Calu3 (cell line): ENCODE results near the gene ITPK1. TPM values are rescaled to one million over a fixed set of nuclear protein-coding genes. Genes with fewer than 3 reads are reported as not detected.

Experiments
- BruUV-seq: library from RNA; stranded (reverse); fragments of 400-500 nt; replicated peaks from 2 replicates; lab custom pipeline; 2021; lab: Mats Ljungman, UMichigan
- CTCF ChIA-PET: fragments of 300-600 bp; sonication (Branson Sonifier 250); formaldehyde crosslinking; loops from one replicate; lab custom pipeline; 2022; ENCODE audit warnings: antibody characterized with exemption; lab: Charles Lee
- DNase-seq: peaks from one replicate; pipeline ENCODE4 v3.0.0; 2022
- H3K27ac Mint-ChIP-seq: one replicate; pipeline ENCODE4 v1.8.0; 2022; ENCODE audit warnings: mixed read lengths; ENCODE audit not compliant: unreplicated experiment
- H3K27me3 Mint-ChIP-seq: one replicate; pipeline ENCODE4 v1.8.0; 2022; ENCODE audit warnings: mixed read lengths; ENCODE audit not compliant: unreplicated experiment
- H3K36me3 Mint-ChIP-seq: one replicate; pipeline ENCODE4 v1.8.0; 2022; ENCODE audit warnings: mild to moderate bottlenecking, moderate library complexity, mixed read lengths; ENCODE audit not compliant: insufficient read depth, unreplicated experiment
- H3K4me1 Mint-ChIP-seq: one replicate; pipeline ENCODE4 v1.8.0; 2022; ENCODE audit warnings: mild to moderate bottlenecking, low read depth, mixed read lengths; ENCODE audit not compliant: unreplicated experiment
- H3K4me3 Mint-ChIP-seq: one replicate; pipeline ENCODE4 v1.8.0; 2022; ENCODE audit warnings: mild to moderate bottlenecking, low read depth, moderate library complexity, mixed read lengths; ENCODE audit not compliant: unreplicated experiment
- H3K9me3 Mint-ChIP-seq: one replicate; pipeline ENCODE4 v1.8.0; 2022; ENCODE audit warnings: low read depth, mixed read lengths; ENCODE audit not compliant: unreplicated experiment
- intact Hi-C: fragments of 100-400 bp; cut with micrococcal nuclease; formaldehyde crosslinking; loops from one replicate; pipeline ENCODE4 v1.10.0; 2022; ENCODE audit not compliant: unreplicated experiment
- total RNA-seq: library from RNA; stranded (reverse); gene quantifications from 2 replicates; pipeline ENCODE4 v1.2.3, GENCODE V29; 2022
- TF ChIP-seq, protein P1 (sequence below): fragments of 200-600 bp; IDR thresholded peaks from one replicate; pipeline ENCODE4 v1.8.0; 2022; ENCODE audit warnings: antibody characterized with exemption; ENCODE audit not compliant: unreplicated experiment

Gene ITPK1
- total RNA-seq, 1 experiment from 2014 or later = 94.3 TPM

DNA sequence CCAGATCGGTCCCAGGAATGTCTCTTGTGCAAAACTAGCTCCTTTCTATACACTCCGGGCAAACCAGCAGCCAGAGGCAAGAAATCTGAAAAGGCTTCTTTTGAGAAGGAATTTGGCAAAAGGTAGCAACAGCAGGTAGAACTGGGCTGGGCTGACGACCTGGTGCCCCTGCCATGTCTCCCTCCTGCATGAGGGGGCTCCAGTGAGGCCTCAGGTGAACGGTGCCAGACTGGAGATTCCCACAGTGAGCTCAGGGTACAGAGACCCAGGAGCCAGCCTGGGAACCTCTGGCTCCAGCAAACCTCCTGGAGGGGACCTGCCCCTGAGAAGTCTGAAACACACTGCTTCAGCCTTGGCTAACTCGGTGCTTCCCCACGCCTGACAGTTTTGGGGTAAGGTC lies 10.8 kb downstream of the ITPK1 start:
- intact Hi-C loops = no loop called here
- BruUV-seq = no TSS peak
- Mint-ChIP-seq H3K4me1 (peaks cover 15% of the 10 kb centered on the region), H3K27me3 (no peaks in the 10 kb centered on the region), H3K27ac (no peak overlapping the region), H3K4me3 (no peak overlapping the region), H3K9me3 (no peaks in the 10 kb centered on the region), H3K36me3 (no peaks in the 10 kb centered on the region)
- TF ChIP-seq, protein P1, sequence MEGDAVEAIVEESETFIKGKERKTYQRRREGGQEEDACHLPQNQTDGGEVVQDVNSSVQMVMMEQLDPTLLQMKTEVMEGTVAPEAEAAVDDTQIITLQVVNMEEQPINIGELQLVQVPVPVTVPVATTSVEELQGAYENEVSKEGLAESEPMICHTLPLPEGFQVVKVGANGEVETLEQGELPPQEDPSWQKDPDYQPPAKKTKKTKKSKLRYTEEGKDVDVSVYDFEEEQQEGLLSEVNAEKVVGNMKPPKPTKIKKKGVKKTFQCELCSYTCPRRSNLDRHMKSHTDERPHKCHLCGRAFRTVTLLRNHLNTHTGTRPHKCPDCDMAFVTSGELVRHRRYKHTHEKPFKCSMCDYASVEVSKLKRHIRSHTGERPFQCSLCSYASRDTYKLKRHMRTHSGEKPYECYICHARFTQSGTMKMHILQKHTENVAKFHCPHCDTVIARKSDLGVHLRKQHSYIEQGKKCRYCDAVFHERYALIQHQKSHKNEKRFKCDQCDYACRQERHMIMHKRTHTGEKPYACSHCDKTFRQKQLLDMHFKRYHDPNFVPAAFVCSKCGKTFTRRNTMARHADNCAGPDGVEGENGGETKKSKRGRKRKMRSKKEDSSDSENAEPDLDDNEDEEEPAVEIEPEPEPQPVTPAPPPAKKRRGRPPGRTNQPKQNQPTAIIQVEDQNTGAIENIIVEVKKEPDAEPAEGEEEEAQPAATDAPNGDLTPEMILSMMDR = no peak
- DNase-seq = no peak
- CTCF ChIA-PET = interaction anchor here (0.6 to 0.9 kb wide), 6 partner anchors 9 to 384 kb away, joined by 3 to 6 read pairs (median 4); no protein-coding TSS in a partner anchor

DNA sequence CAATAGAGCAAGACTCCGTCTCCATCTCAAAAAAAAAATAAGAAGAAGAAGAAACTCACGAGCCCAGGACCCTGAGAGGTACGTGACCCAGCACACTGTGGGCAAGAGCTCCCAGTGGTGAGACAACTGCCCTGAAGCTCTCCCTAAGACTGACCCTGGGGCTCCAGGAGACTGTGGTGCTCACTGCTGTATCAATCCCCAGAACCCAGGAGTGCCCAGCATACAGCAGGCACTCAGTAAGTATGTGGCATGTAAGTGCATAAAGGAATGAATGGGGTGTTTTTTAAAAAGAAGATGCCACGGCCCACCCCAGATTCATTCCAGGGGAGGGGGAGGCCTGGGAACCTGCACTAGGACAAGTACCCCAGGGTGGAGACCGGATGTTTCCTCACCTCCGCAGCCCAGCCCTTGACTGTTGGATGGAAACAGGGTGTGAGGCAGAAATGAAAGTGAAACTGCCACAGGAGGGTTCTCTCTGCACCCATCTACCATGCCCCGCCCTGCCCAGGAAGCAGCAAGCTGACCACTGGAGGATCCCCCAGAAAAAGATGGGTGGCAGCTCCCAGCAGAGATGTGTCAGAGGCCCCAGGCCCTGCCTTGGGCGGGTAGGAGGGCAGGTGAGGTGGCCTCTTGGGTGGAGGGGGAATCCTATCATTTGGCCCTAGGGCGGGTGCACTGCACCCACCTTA lies 12.2 kb downstream of the ITPK1 start:
- Mint-ChIP-seq H3K27ac (no peak overlapping the region), H3K4me1 (peaks cover 15% of the 10 kb centered on the region), H3K27me3 (no peaks in the 10 kb centered on the region), H3K4me3 (no peak overlapping the region), H3K36me3 (no peaks in the 10 kb centered on the region), H3K9me3 (no peaks in the 10 kb centered on the region)
- no TSS peak for BruUV-seq
- intact Hi-C loops = no loop called here
- peak; percentile 16 for DNase-seq
- CTCF ChIA-PET = interaction anchor here (0.5 to 0.8 kb wide), 2 partner anchors 10 to 28 kb away, joined by 4 read pairs; no protein-coding TSS in a partner anchor
- TF ChIP-seq, protein P1 = no peak

DNA sequence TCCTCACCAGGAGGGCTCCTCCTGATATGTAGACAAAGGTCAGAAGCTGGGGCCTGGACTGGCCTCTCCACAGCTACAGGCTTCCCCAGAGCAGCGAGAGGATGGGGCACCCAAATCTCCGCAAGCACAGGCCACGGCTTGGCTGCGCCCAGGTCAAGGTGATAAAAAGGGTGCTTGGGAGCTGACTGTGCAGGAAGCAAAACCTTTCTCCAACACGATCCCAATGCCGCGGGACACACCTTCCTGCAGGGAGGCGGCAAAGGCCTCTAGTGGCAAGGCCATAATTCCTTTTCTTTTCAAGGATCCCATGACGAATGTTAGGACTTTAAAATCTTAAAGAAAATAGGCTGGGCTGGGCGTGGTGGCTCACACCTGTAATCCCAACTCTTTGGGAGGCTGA lies 13.6 kb downstream of the ITPK1 start:
- Mint-ChIP-seq H3K4me3 (no peak overlapping the region), H3K4me1 (peaks cover 14% of the 10 kb centered on the region), H3K9me3 (no peaks in the 10 kb centered on the region), H3K27ac (no peak overlapping the region), H3K27me3 (no peaks in the 10 kb centered on the region), H3K36me3 (no peaks in the 10 kb centered on the region)
- CTCF ChIA-PET = interaction anchor here (0.9 to 1.0 kb wide), 2 partner anchors 11 to 94 kb away, joined by 3 read pairs; no protein-coding TSS in a partner anchor
- no peak for DNase-seq
- no TSS peak for BruUV-seq
- intact Hi-C loops = no loop called here
- TF ChIP-seq, protein P1 = no peak

DNA sequence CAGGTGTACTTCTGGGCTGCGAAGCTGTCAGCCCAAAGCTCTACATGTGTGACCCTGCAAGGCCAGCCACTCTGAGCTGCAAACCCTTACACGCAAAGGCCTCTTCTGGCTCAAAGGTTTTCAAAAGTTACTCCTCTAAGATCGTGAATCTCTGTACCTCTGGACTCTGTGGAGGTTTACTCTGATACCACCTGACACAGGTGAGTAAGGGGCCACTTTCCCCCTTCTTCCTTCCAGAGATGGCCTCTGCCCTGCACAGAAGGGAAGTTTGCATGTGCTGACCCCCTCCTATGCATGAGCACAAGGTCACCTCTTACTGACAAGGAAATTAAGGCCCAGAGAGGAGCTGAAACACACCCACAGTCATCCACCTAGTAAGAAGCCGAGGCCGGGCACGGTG lies 14.5 kb downstream of the ITPK1 start:
- CTCF ChIA-PET = interaction anchor here (0.6 to 1.0 kb wide), 2 partner anchors 12 to 131 kb away, joined by 3 read pairs; no protein-coding TSS in a partner anchor
- Mint-ChIP-seq H3K9me3 (no peaks in the 10 kb centered on the region), H3K4me3 (no peak overlapping the region), H3K27me3 (no peaks in the 10 kb centered on the region), H3K36me3 (no peaks in the 10 kb centered on the region), H3K4me1 (peaks cover 9% of the 10 kb centered on the region), H3K27ac (no peak overlapping the region)
- DNase-seq = no peak
- intact Hi-C loops = no loop called here
- BruUV-seq = no TSS peak
- TF ChIP-seq, protein P1 = no peak
